ENCODE measurements around the gene NTN5.

- TF ChIP-seq GATA3 (IDR thresholded peaks at IDR 0.05; ENCODE audit: low read depth, low read length) (no peak), GATA2 (IDR thresholded peaks at IDR 0.05; ENCODE audit: low read depth, low read length) (no peak)
Measured at GRCh38 chr19:48646001-48646721, 26.7 kb downstream of the NTN5 start, which contains the start of gene CA11.
